Renal pelvis (tissue), 4 donors: Measurements from ENCODE around the gene FANK1. TPM values are rescaled to one million over a fixed set of nuclear protein-coding genes. Genes with fewer than 3 reads are reported as not detected.
"Not testable (repeated sequence)": the region's sequence is repeated elsewhere in the genome, so short reads cannot be mapped to it uniquely, and the experiment has no call there.

Experiments
- DNase-seq: peaks from one replicate; pipeline ENCODE4 v3.0.0-alpha.2; 2013
- polyA plus RNA-seq, 3 donors: library from polyadenylated mRNA; unstranded; fragments of 120-200 nt; gene quantifications; one replicate each; pipeline ENCODE4 v1.2.1, GENCODE V29; 2013; ENCODE audit not compliant: insufficient read length in 3 of 3

Gene FANK1
- polyA plus RNA-seq, 3 donors, result 10.0 to 14.9 (median 11.7) TPM

GRCh38 chr10:125927265-125927664, 30.9 kb downstream of the FANK1 start:
- not testable (repeated sequence) for DNase-seq

- no peak for DNase-seq
These were observed 32.7 kb downstream of the FANK1 start for GRCh38 chr10:125928928-125929585.

GRCh38 chr10:125929618-125930017, 33.3 kb downstream of the FANK1 start:
- no peak for DNase-seq

GRCh38 chr10:125933693-125934092, 37.3 kb downstream of the FANK1 start:
- DNase-seq, result no peak

- DNase-seq, result no peak
These were observed 40.0 kb downstream of the FANK1 start for GRCh38 chr10:125936331-125936730.

- no peak for DNase-seq
These were observed 44.2 kb downstream of the FANK1 start for GRCh38 chr10:125940515-125940914.

GRCh38 chr10:125951290-125951689, 54.9 kb downstream of the FANK1 start:
- DNase-seq, result no peak

GRCh38 chr10:125953778-125954385, 57.5 kb downstream of the FANK1 start:
- DNase-seq, result no peak

- no peak for DNase-seq
These were observed 59.4 kb downstream of the FANK1 start for GRCh38 chr10:125955766-125956165.

- no peak for DNase-seq
These were observed 65.4 kb downstream of the FANK1 start for GRCh38 chr10:125961743-125962142.

GRCh38 chr10:125962200-125962599, 65.8 kb downstream of the FANK1 start:
- no peak for DNase-seq

- no peak for DNase-seq
These were observed 68.2 kb downstream of the FANK1 start for GRCh38 chr10:125964558-125964957.

- DNase-seq, result no peak
These were observed 71.2 kb downstream of the FANK1 start for GRCh38 chr10:125967533-125967932.

GRCh38 chr10:125970077-125970630, 73.8 kb downstream of the FANK1 start:
- not testable (repeated sequence) for DNase-seq

GRCh38 chr10:125976960-125977605, 80.7 kb downstream of the FANK1 start:
- no peak for DNase-seq

GRCh38 chr10:125979976-125980375, 83.6 kb downstream of the FANK1 start:
- DNase-seq, result no peak

GRCh38 chr10:125980521-125981035, 84.2 kb downstream of the FANK1 start:
- no peak for DNase-seq

GRCh38 chr10:125982260-125982948, 86.0 kb downstream of the FANK1 start:
- peak; percentile 72 for DNase-seq

GRCh38 chr10:125983161-125983560, 86.8 kb downstream of the FANK1 start:
- no peak for DNase-seq

GRCh38 chr10:125983656-125984055, 87.3 kb downstream of the FANK1 start:
- no peak for DNase-seq

GRCh38 chr10:125984346-125984745, 88.0 kb downstream of the FANK1 start:
- no peak for DNase-seq

- DNase-seq, result no peak
These were observed 88.6 kb downstream of the FANK1 start for GRCh38 chr10:125984865-125985495.
